AG04450 (cell line): ENCODE measurements around the gene ZNF709. TPM values are rescaled to one million over a fixed set of nuclear protein-coding genes. Genes with fewer than 3 reads are reported as not detected.
"Not testable (repeated sequence)": the region's sequence is repeated elsewhere in the genome, so short reads cannot be mapped to it uniquely, and the experiment has no call there.

Source experiments
- CTCF ChIA-PET: fragments of 300-600, 350-600 bp; formaldehyde crosslinking; extraction: SDS; loops from one replicate; lab custom pipeline; 2022; ENCODE audit warnings: antibody characterized with exemption, inconsistent platforms; lab: Charles Lee
- POLR2A ChIA-PET: fragments of 350-600 bp; formaldehyde crosslinking; extraction: SDS; loops from one replicate; lab custom pipeline; 2021; ENCODE audit warnings: antibody characterized with exemption, inconsistent platforms; lab: Yijun Ruan, JAX
- DNase-seq: peaks from one replicate; pipeline ENCODE4 v3.0.0-alpha.2; 2011; ENCODE audit warnings: low read depth, low spot score
- H3K27ac ChIP-seq: one replicate; pipeline ENCODE4 v1.5.1; 2012; ENCODE audit warnings: low read depth, low read length, control low read depth
- H3K27me3 ChIP-seq: one replicate; pipeline ENCODE4 v1.6.0; 2012; ENCODE audit warnings: low read length; ENCODE audit not compliant: control insufficient read depth, insufficient read depth
- H3K4me3 ChIP-seq: 2 replicates; pipeline ENCODE4 v1.5.1; 2011; ENCODE audit warnings: mild to moderate bottlenecking, low read depth, low read length, control low read depth
- H3K9me3 ChIP-seq: 2 replicates; pipeline ENCODE4 v1.5.1; 2012; ENCODE audit warnings: low read length; ENCODE audit not compliant: control insufficient read depth, insufficient read depth
- polyA plus RNA-seq: library from polyadenylated mRNA; depleted of rRNA; stranded (reverse); fragments of >200 nt; gene quantifications from 2 replicates; pipeline ENCODE4 v1.2.3, GENCODE V29; 2011
- TF ChIP-seq, protein P1 (sequence below): IDR thresholded peaks from 2 replicates; pipeline ENCODE4 v1.5.1; 2011; ENCODE audit warnings: low read depth, low read length, control low read depth, inconsistent platforms

Gene ZNF709
- polyA plus RNA-seq, 1 experiment = 1.7 TPM

DNA sequence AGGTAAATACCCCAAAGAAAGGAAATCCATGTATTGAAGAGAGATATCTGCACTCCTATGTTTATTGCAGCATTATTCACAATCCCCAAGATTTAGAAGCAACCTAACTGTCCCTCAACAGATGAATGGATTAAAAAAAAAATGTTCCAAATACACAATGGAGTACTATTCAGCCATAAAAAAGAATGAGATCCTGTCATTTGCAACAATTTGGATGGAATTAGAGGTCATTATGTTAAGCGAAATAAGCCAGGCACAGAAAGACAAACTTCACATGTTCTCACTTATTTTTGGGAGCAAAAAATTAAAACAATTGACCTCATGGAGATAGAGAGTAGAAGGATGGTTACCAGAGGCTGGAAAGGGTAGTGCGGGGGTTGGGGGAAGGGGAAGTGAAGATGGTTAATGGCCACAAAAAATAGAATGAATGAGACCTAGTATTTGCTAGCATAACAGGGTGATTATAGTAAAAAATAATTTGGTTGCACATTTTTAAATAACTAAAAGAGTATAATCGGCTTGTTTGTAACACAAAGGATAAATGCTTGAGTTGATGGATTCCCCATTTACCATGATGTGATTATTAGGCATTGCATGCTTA is 9.7 kb upstream of the ZNF709 start:
- POLR2A ChIA-PET = interaction anchor here (0.5 kb wide), 1 partner anchor 188 kb away, joined by 3 read pairs; the partner anchor contains the start of gene DHPS
- no peak overlapping the region for H3K4me3 ChIP-seq

DNA sequence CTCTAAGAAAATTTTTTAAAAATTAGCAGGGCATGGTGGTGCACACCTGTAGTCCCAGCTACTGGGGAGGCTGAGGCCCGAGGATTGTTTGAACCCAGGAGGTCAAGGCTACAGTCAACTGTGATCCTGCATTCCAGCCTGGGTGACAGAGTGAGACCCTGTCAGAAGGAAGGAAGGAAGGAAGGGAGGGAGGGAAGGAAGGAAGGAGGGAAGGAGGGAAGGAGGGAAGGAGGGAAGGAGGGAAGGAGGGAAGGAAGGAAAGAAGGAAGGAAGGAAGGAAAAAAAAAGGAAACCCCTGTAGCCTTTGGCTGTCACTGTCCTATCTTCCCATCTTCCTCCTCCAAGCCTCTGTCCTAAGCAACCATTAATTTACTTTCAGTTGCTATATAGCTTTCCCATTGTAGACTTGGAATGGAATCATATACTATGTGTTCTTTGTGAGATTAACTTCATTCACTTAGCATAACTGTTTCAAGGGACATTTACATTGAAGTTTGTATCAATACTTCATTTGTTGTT is 1.7 kb upstream of the ZNF709 start:
- POLR2A ChIA-PET, DNase-seq, H3K4me3 ChIP-seq, H3K27ac ChIP-seq, H3K27me3 ChIP-seq, CTCF ChIA-PET, H3K9me3 ChIP-seq: not testable (repeated sequence)

More for the DNA sequence above, 9.7 kb upstream of the ZNF709 start:
- Histone ChIP-seq H3K9me3 (peaks cover 10% of the 10 kb centered on the region), H3K27me3 (no peaks in the 10 kb centered on the region), H3K27ac (no peak overlapping the region)
- TF ChIP-seq, protein P1, sequence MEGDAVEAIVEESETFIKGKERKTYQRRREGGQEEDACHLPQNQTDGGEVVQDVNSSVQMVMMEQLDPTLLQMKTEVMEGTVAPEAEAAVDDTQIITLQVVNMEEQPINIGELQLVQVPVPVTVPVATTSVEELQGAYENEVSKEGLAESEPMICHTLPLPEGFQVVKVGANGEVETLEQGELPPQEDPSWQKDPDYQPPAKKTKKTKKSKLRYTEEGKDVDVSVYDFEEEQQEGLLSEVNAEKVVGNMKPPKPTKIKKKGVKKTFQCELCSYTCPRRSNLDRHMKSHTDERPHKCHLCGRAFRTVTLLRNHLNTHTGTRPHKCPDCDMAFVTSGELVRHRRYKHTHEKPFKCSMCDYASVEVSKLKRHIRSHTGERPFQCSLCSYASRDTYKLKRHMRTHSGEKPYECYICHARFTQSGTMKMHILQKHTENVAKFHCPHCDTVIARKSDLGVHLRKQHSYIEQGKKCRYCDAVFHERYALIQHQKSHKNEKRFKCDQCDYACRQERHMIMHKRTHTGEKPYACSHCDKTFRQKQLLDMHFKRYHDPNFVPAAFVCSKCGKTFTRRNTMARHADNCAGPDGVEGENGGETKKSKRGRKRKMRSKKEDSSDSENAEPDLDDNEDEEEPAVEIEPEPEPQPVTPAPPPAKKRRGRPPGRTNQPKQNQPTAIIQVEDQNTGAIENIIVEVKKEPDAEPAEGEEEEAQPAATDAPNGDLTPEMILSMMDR = no peak
- DNase-seq = no peak
- CTCF ChIA-PET = no interaction called here

GRCh38 chr19:12485571-12485970 is 955 bp upstream of the ZNF709 start:
- CTCF ChIA-PET = no interaction called here

DNA sequence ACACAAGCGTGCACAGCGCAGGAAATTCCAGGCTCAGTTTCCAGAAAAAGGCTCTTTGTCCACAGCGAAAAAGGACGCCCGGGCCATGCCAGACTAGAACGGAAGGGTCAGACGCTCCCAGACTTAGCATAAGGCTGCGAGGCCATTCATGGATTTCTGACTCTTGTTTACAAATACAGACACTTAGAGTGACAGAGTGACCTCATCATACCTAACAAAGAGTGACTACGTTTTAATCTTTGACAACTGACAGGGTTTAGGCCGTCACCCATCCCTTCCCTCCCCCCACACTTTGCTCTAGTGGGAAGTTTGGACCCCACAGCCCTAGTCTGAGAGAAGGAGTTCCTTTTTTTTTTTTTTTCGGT is 418 bp upstream of the ZNF709 start:
- Histone ChIP-seq H3K9me3 (peaks cover 8% of the 10 kb centered on the region; the same call in 1 of the 2 replicates), H3K27me3 (no peaks in the 10 kb centered on the region), H3K27ac (peak overlapping the region; percentile 39), H3K4me3 (peak overlapping the region; percentile 99)
- CTCF ChIA-PET = no interaction called here
- no peak for DNase-seq
- TF ChIP-seq, protein P1 = no peak
- POLR2A ChIA-PET = interaction anchor here (0.5 kb wide), 1 partner anchor 84 kb away, joined by 3 read pairs; the partner anchor contains the start of gene ZNF799

More at GRCh38 chr19:12485571-12485970, 955 bp upstream of the ZNF709 start:
- Histone ChIP-seq H3K4me3 (no peak overlapping the region), H3K27ac (no peak overlapping the region), H3K9me3 (peaks cover 4% of the 10 kb centered on the region; the same call in 1 of the 2 replicates), H3K27me3 (no peaks in the 10 kb centered on the region)
- TF ChIP-seq, protein P1 = no peak
- POLR2A ChIA-PET = no interaction called here
- no peak for DNase-seq

GRCh38 chr19:12484011-12484370 is 625 bp downstream of the ZNF709 start:
- CTCF ChIA-PET = interaction anchor here (0.6 kb wide), 1 partner anchor 448 kb away, joined by 3 read pairs; no protein-coding TSS in a partner anchor
- Histone ChIP-seq H3K9me3 (peaks cover 12% of the 10 kb centered on the region; the same call in 1 of the 2 replicates), H3K4me3 (peak overlapping the region; percentile 99), H3K27ac (no peak overlapping the region), H3K27me3 (no peaks in the 10 kb centered on the region)
- no peak for DNase-seq
- TF ChIP-seq, protein P1 = no peak
- POLR2A ChIA-PET = interaction anchor here (0.6 to 1.4 kb wide), 2 partner anchors 7 to 127 kb away, joined by 3 to 5 read pairs; partner anchors contain the start of genes ZNF490 and ZNF791
